Measurements from ENCODE around the gene TFF1.

Gene TFF1

DNA sequence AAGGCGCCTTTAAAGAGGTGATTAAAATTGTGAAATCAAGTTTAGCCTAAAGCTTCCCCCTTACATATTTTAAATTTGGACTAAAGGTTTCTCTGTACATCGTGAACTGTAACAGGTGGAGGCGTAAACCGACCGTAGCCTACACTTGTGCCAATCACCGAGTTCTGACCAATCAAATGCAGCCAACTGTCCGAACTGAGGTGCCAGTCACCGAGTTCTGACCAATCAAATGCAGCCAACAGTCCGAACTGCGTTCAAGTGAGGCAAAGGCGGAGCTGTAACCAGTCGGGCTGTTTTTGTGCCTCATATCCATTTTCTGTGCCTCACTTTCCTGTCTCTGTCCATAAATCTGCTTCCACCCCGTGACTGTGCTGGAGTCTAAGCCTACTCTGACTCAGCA, 7.4 kb downstream of the TFF1 start:
- DNase-seq = no peak

DNA sequence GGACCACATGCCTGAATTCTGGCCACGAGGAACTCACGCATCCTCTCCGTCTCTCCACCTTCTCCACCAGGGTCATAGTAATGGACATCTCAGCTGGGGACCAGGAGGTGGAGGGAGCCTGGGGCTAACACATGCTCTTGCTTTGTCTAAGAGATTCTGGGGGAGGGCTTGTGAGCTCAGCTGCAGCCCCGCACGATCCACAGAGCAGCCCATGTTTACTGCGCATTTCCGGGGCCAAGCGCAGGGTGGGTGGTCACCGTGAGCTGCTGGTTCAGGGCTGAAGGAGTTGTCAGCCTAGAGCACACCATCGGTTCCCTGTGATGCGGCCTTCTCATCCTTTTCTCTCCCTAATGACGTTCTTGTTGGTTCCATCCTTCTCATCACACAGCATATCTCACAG, 8.1 kb downstream of the TFF1 start:
- no peak for DNase-seq

DNA sequence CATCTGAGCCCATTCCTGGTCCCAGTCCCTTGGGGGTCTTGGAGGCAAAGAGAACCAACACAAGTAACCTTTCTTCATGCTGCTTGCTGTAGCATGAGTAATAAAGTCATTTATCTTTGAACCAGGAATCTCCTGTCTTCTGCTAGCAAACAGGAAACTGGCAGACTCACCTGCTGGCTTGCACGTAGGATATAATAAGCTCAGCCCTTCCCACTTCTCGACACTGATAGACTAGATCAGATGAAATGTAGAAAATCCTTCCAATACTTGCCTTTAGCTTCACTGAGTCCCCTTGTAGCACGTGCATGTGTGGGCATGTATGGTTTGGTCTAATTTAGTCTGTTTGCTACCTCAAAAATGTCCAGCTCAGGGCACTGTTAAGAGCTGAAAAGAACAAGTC, 9.0 kb downstream of the TFF1 start:
- no peak for DNase-seq

DNA sequence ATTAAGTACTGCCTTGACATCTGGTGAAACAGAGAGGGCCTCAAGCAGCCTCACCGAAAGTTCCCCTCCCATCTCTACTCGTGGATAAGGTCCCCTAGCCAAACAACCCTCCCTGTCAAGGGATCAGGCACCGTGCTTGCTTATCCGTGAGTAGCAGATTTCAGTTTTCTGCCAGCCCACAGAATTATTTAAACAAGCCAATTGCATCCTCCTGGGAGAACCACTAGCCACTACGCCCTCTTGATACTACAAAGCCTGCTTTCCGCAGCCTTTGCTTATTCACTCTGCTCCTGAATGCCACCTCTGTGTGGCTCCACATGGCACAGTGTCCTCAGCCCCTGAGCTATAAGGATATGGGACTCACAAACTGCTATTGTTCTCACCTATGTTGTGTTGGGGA, 9.7 kb downstream of the TFF1 start:
- no peak for DNase-seq

DNA sequence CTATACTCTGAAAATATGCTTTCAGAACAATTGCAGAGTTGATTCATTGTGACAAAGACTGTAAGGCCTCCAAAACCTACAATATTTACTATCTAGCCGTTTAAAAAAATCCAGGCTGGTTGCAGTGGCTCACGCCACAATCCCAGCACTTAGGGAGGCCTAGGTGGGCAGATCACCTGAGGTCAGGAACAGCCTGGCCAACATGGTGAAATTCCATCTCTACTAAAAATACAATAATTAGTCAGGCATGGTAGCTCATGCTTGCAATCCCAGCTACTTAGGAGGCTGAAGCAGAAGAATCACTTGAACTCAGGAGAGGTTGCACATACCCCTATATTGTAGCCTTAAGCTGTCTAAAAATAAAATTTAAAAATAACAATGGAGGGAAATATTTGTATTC, 10.3 kb downstream of the TFF1 start:
- no peak for DNase-seq

DNA sequence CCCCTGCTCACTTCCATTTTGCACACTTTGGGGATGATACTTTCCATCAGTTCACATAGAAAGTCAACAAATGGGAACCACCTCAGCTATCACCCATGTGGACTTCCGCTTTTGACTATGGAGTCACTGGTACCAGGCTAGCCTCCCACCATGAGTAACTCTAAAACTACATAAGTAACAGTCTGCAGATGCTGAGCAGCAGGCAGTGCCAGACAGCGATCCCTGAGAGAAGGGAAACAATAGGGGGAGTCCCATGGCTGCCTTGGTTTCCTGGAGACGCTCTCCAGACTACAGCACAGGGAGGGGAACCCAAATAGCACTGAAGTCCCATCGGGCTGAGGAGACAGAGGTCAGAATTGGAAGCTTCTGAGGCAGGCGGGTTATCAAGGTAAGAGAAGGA, 12.7 kb downstream of the TFF1 start:
- DNase-seq = no peak

DNA sequence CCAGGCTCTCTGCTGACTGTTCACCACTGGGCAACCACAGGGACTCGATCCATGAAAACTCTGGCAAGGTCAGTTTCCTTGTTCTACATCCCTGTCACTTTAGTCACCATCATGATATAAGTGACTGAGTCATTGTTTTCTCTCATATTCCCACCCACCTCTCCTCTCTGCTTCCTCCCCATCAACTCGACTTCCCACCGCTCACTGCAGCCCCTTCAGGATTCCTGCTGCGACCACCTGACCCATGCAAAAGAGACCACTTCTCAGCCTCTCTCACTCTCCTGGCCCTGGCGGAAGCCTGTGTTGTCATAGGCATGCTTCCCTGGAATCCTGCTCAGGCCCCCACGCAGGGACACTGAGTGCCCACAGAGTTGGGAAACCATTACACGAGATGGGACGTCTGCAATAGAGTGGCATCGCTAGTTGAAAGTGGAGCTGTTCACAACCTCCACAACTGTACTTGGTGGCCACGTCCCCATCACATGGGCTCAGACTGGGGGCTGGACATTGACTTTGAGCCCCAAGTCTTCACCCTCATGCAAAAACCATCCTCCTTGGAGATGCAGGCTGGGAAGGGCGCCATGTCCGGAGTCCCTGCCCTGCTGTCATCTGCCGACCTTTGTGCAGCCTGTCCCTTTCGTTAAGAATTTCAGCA, 13.8 kb downstream of the TFF1 start:
- DNase-seq = no peak

DNA sequence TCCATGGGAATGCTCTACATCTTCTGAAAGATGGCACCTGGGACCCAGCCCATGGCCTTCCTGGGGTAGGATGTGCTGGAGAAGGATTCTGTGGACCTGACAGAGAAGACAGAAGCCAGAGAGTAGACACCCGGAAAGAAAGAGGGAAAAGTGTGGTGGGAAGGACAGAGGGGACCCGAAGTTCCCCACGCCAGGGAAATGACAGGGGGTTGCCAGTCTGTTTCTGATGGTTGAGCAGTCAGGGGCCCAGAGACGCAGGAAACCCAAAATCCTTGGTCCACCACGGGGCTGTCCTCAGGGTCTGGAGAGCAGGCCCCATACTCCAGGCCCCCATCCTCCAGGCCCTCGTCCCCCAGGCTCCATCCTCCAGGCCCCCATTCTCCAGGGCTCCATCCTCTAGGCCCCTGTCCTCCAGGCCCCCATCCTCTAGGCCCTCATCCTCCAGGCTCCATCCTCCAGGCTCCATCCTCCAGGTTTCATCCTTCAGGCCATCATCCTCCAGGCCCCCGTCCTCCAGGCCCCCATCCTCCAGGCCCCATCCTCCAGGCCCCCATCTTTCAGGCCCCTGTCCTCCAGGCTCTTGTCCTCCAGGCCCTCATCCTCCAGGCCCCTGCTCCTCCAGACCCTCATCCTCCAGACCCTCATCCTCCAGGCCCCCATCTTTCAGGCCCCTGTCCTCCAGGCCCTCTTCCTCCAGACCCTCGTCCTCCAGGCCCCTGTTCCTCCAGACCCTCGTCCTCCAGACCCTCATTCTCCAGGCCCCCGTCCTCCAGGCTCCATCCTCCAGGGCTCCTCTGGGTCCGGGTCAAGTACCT, 14.5 kb downstream of the TFF1 start:
- no peak for DNase-seq

DNA sequence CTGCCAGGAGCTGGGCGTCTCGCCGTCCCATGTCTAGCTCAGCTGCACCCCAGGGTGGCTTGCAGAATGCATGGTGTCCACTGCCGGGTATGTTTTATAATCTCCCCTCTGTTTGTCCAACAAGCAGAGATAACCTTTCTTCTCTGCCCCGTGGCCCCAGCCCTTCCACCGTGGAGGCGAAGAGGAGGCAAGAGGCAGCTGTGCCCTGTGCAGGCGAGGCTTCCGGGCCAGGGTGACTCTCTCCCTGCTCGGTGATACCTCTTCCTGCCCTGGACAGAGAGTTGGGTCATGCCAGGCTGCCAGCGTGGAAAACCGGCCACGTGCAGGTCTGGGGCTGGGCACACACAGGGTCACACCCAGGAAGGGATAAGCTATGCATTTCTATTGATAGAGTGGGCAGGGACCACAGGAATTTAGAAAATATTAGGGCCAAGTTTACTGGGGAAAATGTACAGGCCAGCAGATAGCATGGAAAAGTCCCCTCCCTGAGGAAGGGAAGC, 15.4 kb downstream of the TFF1 start, which contains the start of gene TFF2:
TSS of gene TFF2 (minus strand) at position 68 of the 500 bp plus-strand sequence. CDS start at position 31, 37 bp downstream.
- no peak for DNase-seq

DNA sequence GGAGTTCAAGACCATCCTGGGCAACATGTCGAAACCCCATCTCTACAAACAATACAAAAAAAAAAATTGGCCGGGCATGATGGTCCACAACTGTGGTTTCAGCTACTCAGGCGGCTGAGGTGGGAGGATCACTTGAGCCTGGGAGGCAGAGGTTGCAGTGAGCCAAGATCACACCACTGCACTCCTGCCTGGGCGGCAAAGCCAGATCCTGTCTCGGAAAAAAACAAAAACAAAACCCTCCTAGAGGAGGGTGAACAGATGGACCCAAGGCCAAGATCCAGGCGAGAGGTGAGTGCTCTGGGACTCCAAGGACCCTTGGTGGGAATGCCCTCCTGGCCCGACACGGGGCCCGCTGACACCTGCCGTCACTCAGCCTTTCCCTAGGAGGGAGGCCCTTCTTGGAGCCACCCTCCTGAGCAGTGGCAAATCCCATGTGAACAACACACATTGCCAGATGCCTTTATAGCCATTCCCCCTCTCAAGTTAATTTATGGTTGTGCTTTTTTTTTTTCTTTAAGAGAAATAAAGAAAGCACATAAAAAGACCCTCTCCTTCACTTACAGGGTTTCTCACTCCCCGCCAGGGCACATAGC, 15.9 kb downstream of the TFF1 start:
- no peak for DNase-seq

DNA sequence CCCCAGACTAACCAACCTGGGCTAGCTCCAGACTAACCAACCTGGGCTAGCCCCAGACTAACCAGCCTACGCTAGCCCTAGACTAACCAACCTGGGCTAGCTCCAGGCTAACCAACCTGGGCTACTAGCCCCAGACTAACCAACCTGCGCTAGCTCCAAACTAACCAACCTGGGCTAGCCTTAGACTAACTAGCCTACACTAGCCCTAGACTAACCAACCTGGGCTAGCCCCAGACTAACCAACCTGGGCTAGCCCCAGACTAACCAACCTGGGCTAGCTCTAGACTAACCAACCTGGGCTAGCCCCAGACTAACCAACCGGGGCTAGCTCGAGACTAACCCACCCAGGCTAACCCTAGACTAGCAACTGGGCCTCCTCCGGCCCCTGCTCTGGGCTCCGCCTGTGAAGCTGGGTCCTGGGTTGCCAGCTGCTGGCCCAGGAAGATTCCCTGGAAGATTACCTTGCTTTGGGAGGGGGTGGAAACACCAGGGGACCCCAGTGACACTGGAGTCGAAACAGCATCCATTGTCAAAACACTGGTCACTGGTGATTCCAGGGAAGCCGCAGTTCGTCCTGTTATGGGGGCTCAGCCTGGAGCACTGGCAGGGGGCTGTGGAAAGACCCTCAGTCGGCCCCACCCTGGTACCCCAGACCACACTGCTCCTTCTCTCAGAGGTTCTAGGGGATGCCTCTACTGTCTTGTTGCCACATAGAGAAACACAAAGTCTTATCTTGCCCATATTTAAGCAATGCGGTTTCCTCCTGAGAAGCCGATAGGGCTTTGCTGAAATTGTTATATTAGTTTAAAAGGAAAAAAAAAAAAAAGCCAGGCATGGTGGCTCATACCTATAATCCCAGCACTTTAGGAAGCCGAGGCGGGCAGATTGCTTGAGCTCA, 16.7 kb downstream of the TFF1 start:
- no peak for DNase-seq

DNA sequence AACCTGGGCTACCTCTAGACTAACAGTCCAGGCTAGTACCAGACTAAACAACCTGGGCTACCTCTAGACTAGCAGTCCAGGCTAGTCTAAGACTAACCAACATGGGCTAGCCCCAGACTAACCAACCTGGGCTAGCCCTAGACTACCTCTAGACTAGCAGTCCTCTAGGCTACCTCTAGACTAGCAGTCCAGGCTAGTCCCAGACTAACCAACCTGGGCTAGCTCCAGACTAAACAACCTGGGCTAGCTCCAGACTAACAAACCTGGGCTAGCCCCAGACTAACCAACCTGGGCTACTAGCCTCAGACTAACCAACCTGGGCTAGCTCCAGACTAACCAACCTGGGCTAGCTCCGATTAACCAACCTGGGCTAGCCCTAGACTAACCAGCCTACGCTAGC, 17.6 kb downstream of the TFF1 start:
- no peak for DNase-seq

DNA sequence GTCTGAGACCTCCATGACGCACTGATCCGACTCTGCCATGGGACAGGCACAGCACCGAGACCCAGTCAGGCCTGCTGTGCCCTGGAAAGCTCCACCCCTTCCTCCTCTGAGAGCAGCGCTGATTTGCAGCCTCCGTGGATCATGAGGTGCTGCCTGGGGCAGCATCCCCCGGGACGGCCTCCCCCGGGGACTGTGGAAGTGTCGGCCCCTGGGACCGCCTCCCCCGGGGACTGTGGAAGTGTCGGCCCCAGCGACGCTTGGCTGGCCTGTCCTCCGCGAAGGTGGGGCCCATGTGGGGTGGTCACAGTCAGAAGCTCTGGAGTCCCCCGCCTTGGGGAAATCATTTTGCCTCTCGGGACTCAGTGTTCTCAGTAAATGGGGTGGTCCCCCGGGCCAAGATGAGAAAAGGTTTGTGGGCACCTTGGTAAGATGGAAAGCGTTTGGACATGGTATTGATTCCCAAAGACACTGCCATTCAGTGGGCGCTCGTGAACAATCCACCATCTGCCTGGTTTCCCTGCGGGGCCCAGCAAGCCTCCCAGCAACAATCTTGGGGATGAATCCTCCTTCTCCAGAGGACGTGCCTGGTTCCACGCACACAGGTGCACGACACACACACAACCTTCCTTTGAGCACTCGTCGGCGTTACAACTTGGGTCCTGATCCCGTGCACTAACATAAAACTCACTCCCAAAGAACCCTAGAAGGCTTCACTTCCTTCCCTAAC, 18.6 kb downstream of the TFF1 start:
- no peak for DNase-seq

DNA sequence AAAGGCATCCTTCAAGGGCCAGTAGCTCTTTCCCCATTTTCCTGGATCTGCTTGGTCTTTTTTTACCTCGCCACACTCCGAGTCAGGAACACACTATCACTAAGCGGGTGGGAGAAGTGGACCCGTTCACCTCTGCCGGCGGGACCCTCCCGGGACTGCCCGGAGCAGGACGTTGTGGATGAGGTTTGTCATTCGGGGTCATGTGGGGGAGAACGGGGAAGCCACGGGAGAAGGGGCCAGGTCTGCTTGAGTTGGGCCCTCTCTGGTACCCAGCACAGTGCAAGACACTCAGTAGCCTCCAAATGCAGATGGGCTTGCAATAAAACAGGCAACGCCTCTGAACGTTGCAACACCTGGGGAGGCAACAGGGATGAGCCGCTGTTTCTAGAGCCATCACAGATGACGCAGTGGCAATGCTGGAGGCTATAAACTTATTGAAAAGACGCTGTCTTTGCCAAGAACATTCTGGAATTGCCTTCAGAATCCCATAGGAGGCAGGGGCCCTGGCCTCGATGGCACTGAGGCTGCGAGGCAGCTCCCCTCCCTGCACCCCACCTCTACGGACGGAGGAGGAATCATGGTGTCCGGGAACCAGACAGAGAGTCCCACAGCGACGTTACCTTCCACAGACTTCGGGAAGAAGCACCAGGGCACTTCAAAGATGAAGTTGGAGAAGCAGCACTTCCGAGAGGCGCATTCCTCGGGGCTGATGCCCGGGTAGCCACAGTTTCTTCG, 19.3 kb downstream of the TFF1 start:
- DNase-seq = no peak

DNA sequence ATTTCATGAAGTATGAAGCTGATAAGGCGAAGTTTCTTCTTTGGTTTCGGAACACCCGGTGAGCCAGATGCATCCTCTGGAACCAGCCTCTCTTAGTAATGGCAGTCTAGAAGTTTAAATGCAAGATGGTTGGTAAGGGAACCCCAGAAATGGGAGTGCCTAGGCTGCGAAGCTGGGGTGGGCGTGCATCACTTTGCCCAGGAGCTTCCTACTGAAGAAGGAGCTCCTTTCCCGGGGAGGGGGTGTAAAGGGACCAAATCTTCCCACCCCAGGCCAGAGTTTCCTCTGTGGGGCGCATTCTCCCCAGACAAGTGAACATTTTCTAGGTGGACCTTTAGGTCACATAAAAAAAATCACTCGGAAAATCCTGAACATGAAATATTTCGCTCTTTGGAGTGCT, 19.9 kb downstream of the TFF1 start:
- no peak for DNase-seq

DNA sequence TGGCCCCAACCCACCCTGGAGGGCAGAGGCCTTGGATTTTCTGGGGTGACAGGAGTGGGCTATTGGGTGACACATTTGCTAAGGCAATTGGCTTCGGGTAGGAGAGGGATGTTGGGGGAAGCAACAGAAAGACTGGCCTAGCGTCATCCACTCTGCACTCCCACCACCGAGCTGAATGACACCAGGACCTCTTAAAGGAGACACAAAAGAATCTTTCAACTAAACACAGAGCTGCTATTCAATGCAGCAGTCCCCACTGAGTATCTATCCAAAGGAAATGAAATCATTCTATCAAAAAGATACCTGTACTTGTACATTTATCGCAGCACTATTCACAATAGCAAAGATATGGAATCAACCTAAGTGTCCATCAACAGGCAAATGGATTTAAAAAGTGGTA, 21.7 kb downstream of the TFF1 start:
- DNase-seq = no peak

DNA sequence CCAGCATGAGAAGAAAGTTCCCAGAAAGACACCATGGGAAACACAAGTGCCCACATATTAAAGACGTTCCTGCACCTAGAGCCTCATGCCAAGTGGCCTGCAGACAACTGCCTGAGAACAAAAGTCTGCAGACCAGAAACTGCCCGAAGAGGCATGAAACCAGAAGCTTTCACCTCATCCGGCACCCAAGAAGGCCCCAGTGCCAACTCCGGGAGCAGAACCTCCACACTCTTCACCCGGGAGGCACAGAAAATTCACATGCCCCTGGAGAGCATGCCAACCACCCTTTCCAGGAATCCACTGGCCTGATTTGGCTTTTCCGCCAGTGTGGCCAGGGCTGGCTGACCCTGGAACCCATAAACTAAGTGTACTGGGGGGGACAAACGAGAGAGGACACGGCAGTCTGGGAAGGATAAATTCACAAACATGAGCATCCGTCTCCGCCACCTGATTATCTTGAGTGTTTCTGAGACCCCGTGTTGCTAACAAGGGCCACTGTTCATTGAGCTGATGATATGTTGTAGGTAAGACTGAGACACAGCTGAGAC, 22.3 kb downstream of the TFF1 start:
- DNase-seq = no peak

DNA sequence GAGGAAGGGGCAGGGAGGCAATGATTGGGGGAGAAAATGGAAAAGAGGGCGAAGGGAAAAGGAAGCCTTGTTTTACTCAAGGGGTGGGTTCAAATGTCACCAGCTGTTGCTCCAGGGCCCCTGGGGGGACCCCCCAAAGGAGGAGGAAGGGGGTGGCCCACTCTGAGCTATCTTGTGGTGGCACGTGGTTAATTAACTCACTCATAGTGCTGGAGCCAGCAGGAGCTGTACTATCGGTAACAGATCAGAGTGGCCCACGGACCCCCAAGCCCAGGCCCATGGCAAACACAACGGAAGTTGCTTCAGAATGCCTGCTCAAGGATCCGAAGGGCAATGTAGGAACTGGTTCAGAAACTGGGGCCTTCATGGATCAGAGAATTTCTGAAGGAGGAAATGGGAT, 22.8 kb downstream of the TFF1 start:
- DNase-seq = no peak

DNA sequence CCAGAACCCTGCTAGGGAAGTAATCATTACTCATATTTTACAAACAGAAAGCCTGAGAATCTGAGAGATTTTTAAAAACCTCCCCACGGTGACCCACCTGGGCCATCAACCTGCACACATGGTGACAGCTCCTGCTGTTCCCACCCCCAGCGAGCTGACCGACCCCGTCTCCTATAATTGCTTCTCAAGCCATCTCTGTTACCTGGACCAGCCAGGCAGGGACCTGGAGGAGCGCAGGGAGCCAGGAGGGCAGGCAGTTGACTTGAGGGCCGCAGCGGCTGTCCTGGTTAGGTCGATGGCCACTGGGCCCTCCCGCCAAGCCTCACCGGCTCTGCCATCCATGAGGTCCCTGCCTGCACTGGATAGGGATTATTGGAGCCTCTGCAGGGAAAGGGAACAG, 23.2 kb downstream of the TFF1 start:
- DNase-seq = no peak

DNA sequence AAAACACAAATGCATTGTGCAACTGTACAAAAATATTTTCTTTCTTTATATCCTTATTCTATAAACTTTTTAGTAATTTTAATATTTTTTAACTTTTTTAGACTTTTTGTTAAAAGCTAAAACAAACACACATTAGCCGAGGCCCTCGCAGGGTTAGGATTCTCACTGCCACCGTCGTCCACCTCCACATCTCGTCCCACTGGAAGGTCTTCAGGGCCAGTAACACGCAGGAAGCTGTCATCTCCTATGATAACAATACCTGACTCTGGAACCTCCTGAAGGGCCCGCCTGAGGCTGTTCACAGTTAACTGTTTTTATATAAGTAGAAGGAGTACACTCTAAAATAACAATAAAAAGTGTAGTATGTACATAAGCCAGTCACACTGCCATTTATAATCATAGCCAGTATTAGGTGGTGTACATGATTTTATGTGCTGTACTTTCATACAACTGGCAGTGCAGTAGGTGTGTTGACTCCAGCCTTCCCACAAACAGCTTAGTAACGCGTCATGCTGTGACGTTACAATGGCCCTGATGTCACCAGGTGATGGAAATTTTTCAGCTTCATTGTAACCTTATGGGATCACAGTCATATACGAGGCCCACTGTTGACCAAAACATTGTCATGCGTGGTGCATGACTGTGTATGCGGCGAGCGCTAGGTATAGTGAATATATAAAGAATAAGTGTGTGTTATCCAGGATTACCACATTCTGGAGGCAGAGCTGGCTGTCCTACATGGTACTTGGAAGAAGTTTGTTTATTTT, 24.4 kb downstream of the TFF1 start:
- DNase-seq = no peak
